KMS-11 (cell line): Measurements from ENCODE around the gene DELE1.

ENCODE experiments used
- H2AFZ ChIP-seq: fragments of 200-600 bp; sonication (generic); 2 replicates; pipeline ENCODE4 v1.6.1; 2016; ENCODE audit warnings: antibody characterized with exemption, mixed run types, low read depth
- H3K27ac ChIP-seq: fragments of 200-600 bp; sonication (generic); 2 replicates; pipeline ENCODE4 v1.6.1; 2016; ENCODE audit warnings: mild to moderate bottlenecking, mixed run types
- H3K27me3 ChIP-seq: fragments of 200-600 bp; sonication (generic); 2 replicates; pipeline ENCODE4 v1.6.1; 2017; ENCODE audit warnings: mild to moderate bottlenecking, low read depth, mixed run types, moderate library complexity; ENCODE audit not compliant: insufficient read depth
- H3K36me3 ChIP-seq: fragments of 200-600 bp; sonication (generic); 2 replicates; pipeline ENCODE4 v1.6.1; 2017; ENCODE audit warnings: mild to moderate bottlenecking, mixed run types; ENCODE audit not compliant: insufficient read depth
- H3K4me1 ChIP-seq: fragments of 200-600 bp; sonication (generic); 2 replicates; pipeline ENCODE4 v1.6.1; 2016; ENCODE audit warnings: mild to moderate bottlenecking, low read depth, mixed run types; ENCODE audit not compliant: poor library complexity, severe bottlenecking
- H3K4me2 ChIP-seq: fragments of 200-600 bp; sonication (generic); 2 replicates; pipeline ENCODE4 v1.7.0; 2016; ENCODE audit warnings: mild to moderate bottlenecking, mixed run types
- H3K4me3 ChIP-seq: fragments of 200-600 bp; sonication (generic); IDR thresholded peaks from 2 replicates; pipeline ENCODE4 v1.6.1; 2017; ENCODE audit warnings: low read depth, low read length, mixed read lengths; ENCODE audit not compliant: insufficient read depth
- H3K79me2 ChIP-seq: fragments of 200-600 bp; sonication (generic); 2 replicates; pipeline ENCODE4 v1.6.1; 2016; ENCODE audit warnings: low read depth, mixed run types; ENCODE audit not compliant: insufficient read depth
- H3K9ac ChIP-seq: fragments of 200-600 bp; sonication (generic); 2 replicates; pipeline ENCODE4 v1.6.1; 2016; ENCODE audit warnings: mild to moderate bottlenecking, mixed run types
- H4K20me1 ChIP-seq: fragments of 200-600 bp; sonication (generic); 2 replicates; pipeline ENCODE4 v1.6.1; 2016; ENCODE audit warnings: mild to moderate bottlenecking, mixed run types; ENCODE audit not compliant: insufficient read depth
- CTCF ChIP-seq: fragments of 200-600 bp; sonication (generic); conservative IDR thresholded peaks from 2 replicates; pipeline ENCODE4 v1.6.1; 2017; ENCODE audit warnings: low read depth, mild to moderate bottlenecking, antibody characterized with exemption, low read length, moderate library complexity, mixed read lengths

DELE1 gene

GRCh38 chr5:141966275-141966962, 42.7 kb downstream of the DELE1 start:
- Histone ChIP-seq H3K9ac (no peak overlapping the region), H3K4me2 (no peak overlapping the region), H2AFZ (no peak overlapping the region), H3K79me2 (peaks cover 14% of the 10 kb centered on the region; the same call in 1 of the 2 replicates), H4K20me1 (no peaks in the 10 kb centered on the region), H3K27ac (no peak overlapping the region), H3K4me1 (peaks cover 26% of the 10 kb centered on the region), H3K36me3 (no peaks in the 10 kb centered on the region), H3K27me3 (no peaks in the 10 kb centered on the region), H3K4me3 (no peak overlapping the region)
- no peak for TF ChIP-seq CTCF

GRCh38 chr5:141966963-141967333, 43.3 kb downstream of the DELE1 start:
- H3K9ac ChIP-seq, result no peak overlapping the region

GRCh38 chr5:141968914-141969608, 45.4 kb downstream of the DELE1 start, which contains the start of gene RNF14:
TSS of gene RNF14 (plus strand) at chr5:141969105. CDS start at chr5:141973589, 4,484 bp downstream.
- H2AFZ ChIP-seq, result peak within 1 kb of the TSS; percentile 95
- H3K4me1 ChIP-seq, result peaks cover 27% of the 10 kb centered on the region
- peak; percentile 79 for TF ChIP-seq CTCF
- H3K4me3 ChIP-seq, result peak within 1 kb of the TSS; percentile 40
- peak within 1 kb of the TSS; percentile 98 for H3K4me2 ChIP-seq
- peak within 1 kb of the TSS; percentile 80 for H3K9ac ChIP-seq
- no peaks in the 10 kb centered on the region for H4K20me1 ChIP-seq
- peak within 1 kb of the TSS; percentile 86 for H3K27ac ChIP-seq
- H3K27me3 ChIP-seq, result no peaks in the 10 kb centered on the region
- H3K36me3 ChIP-seq, result no peaks in the 10 kb centered on the region
- H3K79me2 ChIP-seq, result peaks cover 14% of the 10 kb centered on the region; the same call in 1 of the 2 replicates

More at GRCh38 chr5:141966963-141967333, 43.3 kb downstream of the DELE1 start:
- Histone ChIP-seq H3K36me3 (no peaks in the 10 kb centered on the region), H2AFZ (no peak overlapping the region), H4K20me1 (no peaks in the 10 kb centered on the region), H3K4me2 (no peak overlapping the region), H3K79me2 (peaks cover 14% of the 10 kb centered on the region; the same call in 1 of the 2 replicates), H3K27me3 (no peaks in the 10 kb centered on the region), H3K4me3 (no peak overlapping the region), H3K4me1 (peaks cover 27% of the 10 kb centered on the region), H3K27ac (no peak overlapping the region)
- TF ChIP-seq CTCF, result no peak

GRCh38 chr5:141969783-141970771, 46.4 kb downstream of the DELE1 start:
- Histone ChIP-seq H3K27ac (peak overlapping the region; percentile 86), H2AFZ (peak overlapping the region; percentile 95; the same call in 1 of the 2 replicates), H3K36me3 (no peaks in the 10 kb centered on the region), H3K79me2 (peaks cover 14% of the 10 kb centered on the region; the same call in 1 of the 2 replicates), H3K4me2 (peak overlapping the region; percentile 98), H3K27me3 (no peaks in the 10 kb centered on the region), H4K20me1 (no peaks in the 10 kb centered on the region), H3K4me1 (peaks cover 27% of the 10 kb centered on the region), H3K4me3 (peak overlapping the region; percentile 40), H3K9ac (peak overlapping the region; percentile 80)
- TF ChIP-seq CTCF, result no peak
